Fibroblast of lung (primary cell): ENCODE measurements around the gene TMUB1. TPM values are rescaled to one million over a fixed set of nuclear protein-coding genes. Genes with fewer than 3 reads are reported as not detected.

ENCODE experiments used
- DNase-seq, 2 donors: peaks; one replicate each; pipeline versions ENCODE4 v3.0.0 to v3.0.0-alpha.2; 2010; ENCODE audit warnings: low read depth in 2 of 2
- H2AFZ ChIP-seq: 2 replicates; pipeline ENCODE4 v1.5.1; 2012; ENCODE audit warnings: low read length, control low read depth, inconsistent platforms
- H3K27ac ChIP-seq: 2 replicates; pipeline ENCODE4 v1.5.1; 2011; ENCODE audit warnings: low read length, control low read depth; ENCODE audit not compliant: insufficient read depth
- H3K27me3 ChIP-seq: 2 replicates; pipeline ENCODE4 v1.5.1; 2011; ENCODE audit warnings: mild to moderate bottlenecking, low read length; ENCODE audit not compliant: control insufficient read depth, insufficient read depth
- H3K36me3 ChIP-seq: 2 replicates; pipeline ENCODE4 v1.5.1; 2011; ENCODE audit warnings: low read length; ENCODE audit not compliant: control insufficient read depth, insufficient read depth
- H3K4me1 ChIP-seq: 2 replicates; pipeline ENCODE4 v1.5.1; 2011; ENCODE audit warnings: low read length; ENCODE audit not compliant: control insufficient read depth, insufficient read depth; ENCODE audit errors: extremely low read depth
- H3K4me2 ChIP-seq: 2 replicates; pipeline ENCODE4 v1.5.1; 2011; ENCODE audit warnings: low read length, control low read depth; ENCODE audit not compliant: insufficient read depth; ENCODE audit errors: extremely low read depth
- H3K4me3 ChIP-seq, 4 experiments: fragments of 200-600 bp in 1 of 4; sonication (generic) in 1 of 4; replicated peaks in 1 of 4; 2 replicates each; pipeline ENCODE4 v1.5.1; 2011 to 2016; ENCODE audit warnings: low read length in 4 of 4, low read depth in 3 of 4, mild to moderate bottlenecking in 3 of 4, control low read depth in 2 of 4, inconsistent platforms in 1 of 4, mixed read lengths in 1 of 4; ENCODE audit not compliant: insufficient read depth in 1 of 4; ENCODE audit errors: control extremely low read depth in 1 of 4
- H3K79me2 ChIP-seq: 2 replicates; pipeline ENCODE4 v1.5.1; 2012; ENCODE audit warnings: mild to moderate bottlenecking, low read length, inconsistent platforms; ENCODE audit not compliant: control insufficient read depth, insufficient read depth
- H3K9ac ChIP-seq: 2 replicates; pipeline ENCODE4 v1.5.1; 2011; ENCODE audit warnings: mild to moderate bottlenecking, low read length, control low read depth; ENCODE audit not compliant: insufficient read depth
- H3K9me3 ChIP-seq: 2 replicates; pipeline ENCODE4 v1.5.1; 2012; ENCODE audit warnings: low read depth, low read length; ENCODE audit not compliant: control insufficient read depth, insufficient read depth
- H4K20me1 ChIP-seq: 2 replicates; pipeline ENCODE4 v1.5.1; 2011; ENCODE audit warnings: low read length; ENCODE audit not compliant: control insufficient read depth, insufficient read depth; ENCODE audit errors: extremely low read depth
- EZH2 ChIP-seq: IDR thresholded peaks from 2 replicates; pipeline ENCODE4 v1.5.1; 2012; ENCODE audit warnings: low read length, control low read depth, mild to moderate bottlenecking; ENCODE audit errors: missing control alignments
- polyA plus RNA-seq, 2 donors: library from polyadenylated mRNA; depleted of rRNA in 1 of 2; stranded (reverse) in 1 of 2; unstranded in 1 of 2; fragments of >200 nt; gene quantifications; 2 replicates each; pipeline ENCODE4 v1.2.1, GENCODE V29; 2011 to 2012; ENCODE audit warnings: missing spikeins in 1 of 2
- total RNA-seq: library from RNA; depleted of rRNA; stranded (reverse); fragments of >200 nt; gene quantifications from 2 replicates; pipeline ENCODE4 v1.2.1, GENCODE V29; 2014
- TF ChIP-seq, protein P1 (sequence below), 2 donors: IDR thresholded peaks in 1 of 2; conservative IDR thresholded peaks in 1 of 2; 1 replicate in 1 of 2; 2 replicates in 1 of 2; pipeline ENCODE4 v1.5.1; 2011 to 2012; ENCODE audit warnings: low read length in 2 of 2, control low read depth in 1 of 2, inconsistent platforms in 1 of 2, low read depth in 1 of 2, mild to moderate bottlenecking in 1 of 2

The TMUB1 gene
- total and polyA plus RNA-seq, 2 donors (not counting 1 experiment from before 2014, with no cell fraction given) = 11.9 to 20.3 TPM

DNA sequence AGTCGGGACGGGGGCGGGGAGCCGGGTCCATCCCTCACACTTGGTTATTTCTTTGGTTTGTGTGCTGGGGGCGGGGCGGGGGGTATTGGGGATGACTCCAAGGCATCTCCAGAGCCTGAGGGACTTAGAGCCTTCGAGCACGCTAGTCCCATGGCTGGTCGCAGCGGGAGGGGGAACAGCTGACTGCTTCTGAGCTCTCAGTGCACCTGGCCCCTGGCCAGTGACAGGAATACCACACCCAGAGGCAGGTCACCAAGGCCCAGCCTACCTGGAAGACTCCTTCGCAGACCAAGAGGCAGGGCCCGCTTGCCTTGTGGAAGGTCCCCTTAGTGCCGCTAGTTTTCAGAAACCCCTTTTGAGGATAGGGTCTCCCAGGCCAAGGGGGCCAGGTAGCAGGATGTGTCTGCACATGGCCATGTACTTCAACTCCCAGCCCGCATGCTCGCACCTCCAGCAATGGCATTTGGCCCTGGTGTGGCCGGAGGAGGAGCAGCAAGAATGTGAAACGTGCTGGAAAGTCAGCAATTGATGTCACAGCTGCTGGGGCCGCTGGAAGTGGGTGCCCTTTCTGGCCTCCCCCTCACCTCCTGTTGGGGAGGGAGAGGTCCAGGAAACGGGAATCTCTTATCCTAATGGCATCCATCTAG lies 43.3 kb upstream of the TMUB1 start:
- H3K4me3 ChIP-seq = no peak overlapping the region
- H3K9me3 ChIP-seq = no peaks in the 10 kb centered on the region
- no peaks in the 10 kb centered on the region for H3K79me2 ChIP-seq
- H3K27me3 ChIP-seq = no peaks in the 10 kb centered on the region
- no peak overlapping the region for H3K27ac ChIP-seq
- no peak overlapping the region for H3K4me2 ChIP-seq
- no peak for DNase-seq
- no peak overlapping the region for H2AFZ ChIP-seq
- H3K9ac ChIP-seq = no peak overlapping the region
- peaks cover 17% of the 10 kb centered on the region for H3K36me3 ChIP-seq
- TF ChIP-seq EZH2 = no peak
- TF ChIP-seq, protein P1, sequence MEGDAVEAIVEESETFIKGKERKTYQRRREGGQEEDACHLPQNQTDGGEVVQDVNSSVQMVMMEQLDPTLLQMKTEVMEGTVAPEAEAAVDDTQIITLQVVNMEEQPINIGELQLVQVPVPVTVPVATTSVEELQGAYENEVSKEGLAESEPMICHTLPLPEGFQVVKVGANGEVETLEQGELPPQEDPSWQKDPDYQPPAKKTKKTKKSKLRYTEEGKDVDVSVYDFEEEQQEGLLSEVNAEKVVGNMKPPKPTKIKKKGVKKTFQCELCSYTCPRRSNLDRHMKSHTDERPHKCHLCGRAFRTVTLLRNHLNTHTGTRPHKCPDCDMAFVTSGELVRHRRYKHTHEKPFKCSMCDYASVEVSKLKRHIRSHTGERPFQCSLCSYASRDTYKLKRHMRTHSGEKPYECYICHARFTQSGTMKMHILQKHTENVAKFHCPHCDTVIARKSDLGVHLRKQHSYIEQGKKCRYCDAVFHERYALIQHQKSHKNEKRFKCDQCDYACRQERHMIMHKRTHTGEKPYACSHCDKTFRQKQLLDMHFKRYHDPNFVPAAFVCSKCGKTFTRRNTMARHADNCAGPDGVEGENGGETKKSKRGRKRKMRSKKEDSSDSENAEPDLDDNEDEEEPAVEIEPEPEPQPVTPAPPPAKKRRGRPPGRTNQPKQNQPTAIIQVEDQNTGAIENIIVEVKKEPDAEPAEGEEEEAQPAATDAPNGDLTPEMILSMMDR (conservative IDR thresholded peaks at IDR 0.05 in 1 of 2, IDR thresholded peaks at IDR 0.05 in 1 of 2; ENCODE audit: low read depth in 1 of 2, low read length in 2 of 2) = no peak
- peaks cover 5% of the 10 kb centered on the region for H3K4me1 ChIP-seq
- H4K20me1 ChIP-seq = no peaks in the 10 kb centered on the region

DNA sequence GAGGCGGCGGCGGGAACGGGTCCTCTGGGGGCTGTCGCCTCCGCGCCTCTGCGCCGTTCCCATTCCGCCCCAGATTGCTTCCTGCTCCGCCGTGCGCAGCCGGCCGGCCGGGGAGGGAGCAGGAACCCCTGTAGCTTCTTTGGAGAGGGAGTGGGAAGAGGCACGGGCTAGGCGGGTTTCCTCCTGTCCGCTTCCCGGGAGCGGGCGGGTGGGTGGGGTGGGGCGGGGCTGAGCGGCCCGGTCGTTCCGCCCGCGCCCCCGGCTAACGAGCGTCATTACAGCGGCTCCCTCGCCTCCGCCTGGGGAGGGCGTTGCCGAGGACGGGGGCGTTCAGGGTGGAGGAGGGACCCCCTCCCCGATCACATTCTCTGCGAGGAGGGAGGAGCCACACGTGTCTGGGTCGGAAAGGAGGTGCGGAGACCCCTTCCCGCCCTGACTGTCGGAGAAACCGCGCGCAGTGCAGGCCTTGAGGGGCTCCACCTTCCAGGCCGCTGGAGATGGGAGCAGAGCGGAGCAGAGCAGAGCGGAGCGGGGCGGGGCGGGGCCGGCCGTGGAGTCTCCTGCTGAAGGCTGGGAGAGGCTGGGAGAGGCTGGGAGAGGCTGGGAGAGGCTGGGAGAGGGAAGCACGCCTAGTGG lies 42.7 kb upstream of the TMUB1 start:
- H3K79me2 ChIP-seq = no peaks in the 10 kb centered on the region
- no peaks in the 10 kb centered on the region for H4K20me1 ChIP-seq
- H3K36me3 ChIP-seq = peaks cover 22% of the 10 kb centered on the region
- no peak for TF ChIP-seq EZH2
- TF ChIP-seq, protein P1 (conservative IDR thresholded peaks at IDR 0.05 in 1 of 2, IDR thresholded peaks at IDR 0.05 in 1 of 2; ENCODE audit: low read depth in 1 of 2, low read length in 2 of 2) = no peak
- H3K4me1 ChIP-seq = peaks cover 5% of the 10 kb centered on the region
- H3K27me3 ChIP-seq = no peaks in the 10 kb centered on the region
- H3K27ac ChIP-seq = no peak overlapping the region
- no peaks in the 10 kb centered on the region for H3K9me3 ChIP-seq
- H3K4me3 ChIP-seq = peak overlapping the region; percentile 33 to 54 (median 42)
- peak overlapping the region; percentile 90 for H3K4me2 ChIP-seq
- DNase-seq = peak in 1 of 2 donors; percentile 15
- H3K9ac ChIP-seq = peak overlapping the region; percentile 23
- H2AFZ ChIP-seq = peak overlapping the region; percentile 26

DNA sequence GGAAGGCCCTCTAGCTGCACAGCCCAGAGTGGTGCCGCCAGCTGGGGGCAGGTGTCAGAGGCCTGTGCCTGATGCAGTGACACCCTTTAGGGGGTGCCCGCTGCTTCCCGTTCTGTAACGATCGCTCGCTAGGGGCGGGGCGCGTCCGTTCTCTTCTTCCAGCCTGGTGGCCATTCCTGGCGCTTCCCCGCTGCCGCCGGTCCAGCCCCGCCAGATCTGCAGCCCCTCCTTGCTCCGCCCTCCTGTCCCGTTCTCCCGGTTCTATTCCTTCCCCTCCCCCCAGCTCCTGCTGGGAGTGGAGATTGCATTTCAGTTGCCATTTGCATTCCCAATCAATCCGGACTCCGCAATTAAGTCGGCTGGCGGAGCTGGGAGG lies 42.2 kb upstream of the TMUB1 start:
- no peaks in the 10 kb centered on the region for H3K9me3 ChIP-seq
- H3K4me2 ChIP-seq = peak overlapping the region; percentile 90
- peaks cover 5% of the 10 kb centered on the region for H3K4me1 ChIP-seq
- no peaks in the 10 kb centered on the region for H3K27me3 ChIP-seq
- H2AFZ ChIP-seq = peak overlapping the region; percentile 26
- H3K4me3 ChIP-seq = peak overlapping the region; percentile 33 to 54 (median 42)
- peak overlapping the region; percentile 23 for H3K9ac ChIP-seq
- no peaks in the 10 kb centered on the region for H3K79me2 ChIP-seq
- peak; percentile 26 to 37 for DNase-seq
- TF ChIP-seq, protein P1 (conservative IDR thresholded peaks at IDR 0.05 in 1 of 2, IDR thresholded peaks at IDR 0.05 in 1 of 2; ENCODE audit: low read depth in 1 of 2, low read length in 2 of 2) = peak in 1 of 2 donors; percentile 7
- TF ChIP-seq EZH2 = no peak
- no peaks in the 10 kb centered on the region for H4K20me1 ChIP-seq
- H3K27ac ChIP-seq = no peak overlapping the region
- peaks cover 23% of the 10 kb centered on the region for H3K36me3 ChIP-seq
